HG03175 (cell line): ENCODE data around the gene HTR1D.

Experiments
- ATAC-seq: cut with Tn5 transposase; IDR thresholded peaks from one replicate; pipeline ENCODE4 v1.9.1; 2021; ENCODE audit warnings: mild to moderate bottlenecking, moderate library complexity; ENCODE audit not compliant: unreplicated experiment

The HTR1D gene

DNA sequence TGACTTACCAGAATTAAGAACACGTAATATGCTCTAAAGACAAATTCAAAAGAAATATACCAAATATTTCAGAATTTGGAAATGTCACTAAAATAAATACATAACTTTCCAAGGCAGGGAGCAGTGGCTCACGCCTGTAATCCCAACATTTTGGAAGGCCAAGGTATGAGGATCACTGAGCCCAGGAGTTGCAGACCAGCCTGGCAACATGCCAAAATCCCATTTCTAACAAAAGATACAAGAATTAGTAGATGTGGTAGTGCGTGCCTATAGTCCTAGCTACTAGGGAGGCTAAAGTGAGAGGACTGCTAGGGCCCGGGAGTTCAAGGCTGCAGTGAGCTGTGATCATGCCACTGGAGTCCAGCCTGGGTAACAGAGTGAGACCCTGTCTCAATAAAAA, 60.4 kb downstream of the HTR1D start:
- ATAC-seq: no peak

- ATAC-seq: no peak
These were observed 64.2 kb downstream of the HTR1D start for GRCh38 chr1:23152966-23153684.

DNA sequence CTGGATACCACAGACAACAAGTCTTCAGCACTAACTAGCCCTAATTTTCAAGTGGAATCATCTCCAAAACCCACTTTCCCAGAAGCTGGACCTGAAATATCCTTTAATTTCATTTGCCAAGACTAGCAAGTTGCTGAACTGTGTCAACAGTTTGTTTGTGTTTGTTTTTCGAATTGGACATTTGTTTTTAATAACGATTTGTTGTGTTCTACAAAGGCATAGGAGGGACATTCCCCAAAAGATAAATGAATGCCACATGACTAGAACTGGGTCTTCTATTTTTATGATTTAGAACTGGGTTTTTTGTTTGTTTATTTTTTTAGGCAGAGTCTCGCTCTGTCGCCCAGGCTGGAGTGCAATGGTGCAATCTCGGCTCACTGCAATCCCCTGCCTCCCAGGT, 66.6 kb downstream of the HTR1D start:
- no peak for ATAC-seq

- ATAC-seq: no peak
These were observed 67.2 kb downstream of the HTR1D start for GRCh38 chr1:23150125-23150524.

DNA sequence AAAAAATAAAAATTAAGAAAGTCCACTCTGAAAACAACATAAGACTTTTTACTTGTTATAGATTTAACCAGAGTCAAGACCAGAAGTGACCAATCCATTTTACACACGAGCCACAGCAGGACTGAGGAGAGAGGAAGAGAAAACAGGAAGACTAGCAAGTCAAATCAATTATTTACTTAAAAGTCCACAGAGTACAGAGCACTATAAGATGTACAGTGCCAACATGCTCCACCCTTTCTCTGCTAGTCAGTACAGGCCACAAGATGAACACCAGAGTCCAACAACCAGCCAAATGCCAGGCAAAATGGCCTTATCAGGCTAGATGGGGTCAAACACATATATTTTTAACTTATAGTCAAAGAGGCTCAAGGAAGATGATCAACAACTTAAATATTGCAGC, 68.2 kb downstream of the HTR1D start:
- ATAC-seq: peak; percentile 63

GRCh38 chr1:23148084-23148483, 69.2 kb downstream of the HTR1D start:
- no peak for ATAC-seq
